DOHH2 (cell line): ENCODE results near the gene AMIGO2.

Source experiments
- H3F3A ChIP-seq: fragments of 200-600 bp; sonication (generic), shearing (Covaris generic); 2 replicates; pipeline ENCODE4 v1.6.0; 2016; ENCODE audit warnings: antibody characterized with exemption, mild to moderate bottlenecking; ENCODE audit not compliant: control insufficient read depth, insufficient read depth
- H3K27ac ChIP-seq: fragments of 200-600 bp; sonication (generic); 2 replicates; pipeline ENCODE4 v1.5.1; 2014; ENCODE audit warnings: low read depth, mild to moderate bottlenecking, low read length, moderate library complexity
- H3K27me3 ChIP-seq: fragments of 200-600 bp; sonication (generic); 2 replicates; pipeline ENCODE4 v1.6.1; 2014; ENCODE audit warnings: mild to moderate bottlenecking, low read length, mixed read lengths; ENCODE audit not compliant: control insufficient read depth
- H3K36me3 ChIP-seq: fragments of 200-600 bp; sonication (generic); 2 replicates; pipeline ENCODE4 v1.6.1; 2014; ENCODE audit warnings: mild to moderate bottlenecking, low read length, moderate library complexity, mixed read lengths; ENCODE audit not compliant: control insufficient read depth
- H3K4me1 ChIP-seq: fragments of 200-600 bp; sonication (generic); 2 replicates; pipeline ENCODE4 v1.6.1; 2014; ENCODE audit warnings: mild to moderate bottlenecking, low read length, mixed read lengths; ENCODE audit not compliant: control insufficient read depth
- H3K4me2 ChIP-seq: fragments of 200-600 bp; sonication (generic); 2 replicates; pipeline ENCODE4 v1.6.0; 2014; ENCODE audit warnings: mild to moderate bottlenecking, low read length, moderate library complexity
- H3K4me3 ChIP-seq: fragments of 200-600 bp; sonication (generic); 2 replicates; pipeline ENCODE4 v1.5.1; 2014; ENCODE audit warnings: mild to moderate bottlenecking, low read length, mixed read lengths
- H3K79me2 ChIP-seq: fragments of 200-600 bp; sonication (generic); 2 replicates; pipeline ENCODE4 v1.6.1; 2014; ENCODE audit warnings: mild to moderate bottlenecking, low read length, mixed read lengths; ENCODE audit not compliant: control insufficient read depth
- H3K9me2 ChIP-seq: fragments of 200-600 bp; sonication (generic); replicated peaks from 2 replicates; pipeline ENCODE4 v1.6.1; 2014; ENCODE audit warnings: mild to moderate bottlenecking, low read length, mixed read lengths; ENCODE audit not compliant: control insufficient read depth
- H3K9me3 ChIP-seq: fragments of 200-600 bp; sonication (generic); 2 replicates; pipeline ENCODE4 v1.6.1; 2014; ENCODE audit warnings: antibody characterized with exemption, low read length, mixed read lengths; ENCODE audit not compliant: control insufficient read depth, insufficient read depth
- H4K20me1 ChIP-seq: fragments of 200-600 bp; sonication (generic); 2 replicates; pipeline ENCODE4 v1.6.0; 2014; ENCODE audit warnings: low read depth, mild to moderate bottlenecking, antibody characterized with exemption, low read length, moderate library complexity; ENCODE audit not compliant: control insufficient read depth, insufficient read depth
- EZH2phosphoT487 ChIP-seq: fragments of 200-600 bp; sonication (generic); IDR thresholded peaks from 2 replicates; pipeline ENCODE4 v1.6.1; 2017; ENCODE audit warnings: borderline replicate concordance, mild to moderate bottlenecking, antibody characterized with exemption, low read length, moderate library complexity, mixed read lengths
- TF ChIP-seq, protein P1 (sequence below): fragments of 200-600 bp; sonication (generic); IDR thresholded peaks from one replicate; pipeline ENCODE4 v1.5.1; 2014; ENCODE audit warnings: antibody characterized with exemption, mild to moderate bottlenecking, low read depth, low read length; ENCODE audit not compliant: poor library complexity, severe bottlenecking

Gene AMIGO2

DNA sequence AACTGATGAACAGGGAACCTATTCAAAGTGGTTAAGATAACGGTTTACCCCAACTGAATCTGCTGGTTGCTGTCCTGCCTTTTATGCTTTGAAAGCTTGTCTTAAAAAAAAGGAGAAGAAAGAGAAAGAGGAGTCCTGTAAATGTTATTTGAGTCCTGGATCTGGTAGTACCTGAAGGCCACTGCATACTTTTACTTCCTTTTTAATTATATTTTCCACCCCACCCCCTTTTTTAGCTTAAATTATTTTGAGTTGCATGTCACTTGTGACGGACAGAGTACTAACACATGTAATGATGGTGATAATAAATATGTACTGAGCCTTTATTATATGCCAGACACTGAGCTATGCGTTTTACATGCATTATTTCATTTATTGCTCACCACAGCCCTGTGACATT lies 2.5 kb upstream of the AMIGO2 start:
- Histone ChIP-seq H3F3A (peaks cover 9% of the 10 kb centered on the region; the same call in 1 of the 2 replicates), H3K4me1 (peaks cover 38% of the 10 kb centered on the region), H3K27ac (no peak overlapping the region)

DNA sequence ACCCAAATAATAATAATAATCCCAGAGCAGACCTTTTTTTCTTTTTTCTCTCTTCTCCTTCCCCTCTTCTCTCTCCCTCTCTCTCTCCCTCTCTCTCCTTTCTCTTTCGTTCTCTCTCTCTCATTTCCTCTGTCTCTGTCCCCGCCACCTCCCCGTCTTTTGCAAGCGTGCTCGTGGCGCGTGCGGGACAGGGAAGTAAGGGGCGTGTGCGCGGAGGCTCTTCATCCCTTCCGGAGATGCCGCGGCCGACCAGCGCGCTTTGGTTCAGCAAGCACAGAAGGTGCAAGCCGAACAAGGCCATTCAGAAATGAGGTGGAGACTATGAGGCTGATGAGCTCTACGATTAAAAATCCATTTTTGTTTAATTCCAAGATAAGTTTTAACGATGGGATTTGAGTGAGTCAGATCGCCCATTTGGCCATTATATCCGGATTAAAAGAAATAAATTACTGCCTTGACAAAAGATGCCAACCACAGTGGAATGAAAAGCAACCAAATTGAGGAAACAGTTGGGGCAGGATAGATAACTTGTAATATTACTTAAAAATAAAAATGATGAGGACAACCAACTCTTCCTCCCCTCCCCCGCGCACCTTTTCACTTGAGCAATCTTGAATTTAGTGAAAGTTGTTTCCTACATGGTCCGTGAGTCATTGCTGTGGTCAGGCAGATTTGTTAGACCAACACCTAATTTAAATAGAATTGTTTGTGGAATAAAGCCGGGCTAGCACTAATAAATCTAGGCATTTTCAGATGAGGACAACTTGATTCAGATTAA lies 1.2 kb upstream of the AMIGO2 start:
- Histone ChIP-seq H3F3A (peaks cover 9% of the 10 kb centered on the region; the same call in 1 of the 2 replicates), H3K27me3 (peaks cover 43% of the 10 kb centered on the region), H4K20me1 (no peaks in the 10 kb centered on the region), H3K9me3 (no peaks in the 10 kb centered on the region), H3K27ac (no peak overlapping the region), H3K79me2 (no peaks in the 10 kb centered on the region), H3K4me1 (peaks cover 36% of the 10 kb centered on the region), H3K9me2 (no peaks in the 10 kb centered on the region), H3K4me3 (peak overlapping the region; percentile 77), H3K4me2 (peak overlapping the region; percentile 90), H3K36me3 (no peaks in the 10 kb centered on the region)
- no peak for TF ChIP-seq EZH2phosphoT487
- TF ChIP-seq, protein P1, sequence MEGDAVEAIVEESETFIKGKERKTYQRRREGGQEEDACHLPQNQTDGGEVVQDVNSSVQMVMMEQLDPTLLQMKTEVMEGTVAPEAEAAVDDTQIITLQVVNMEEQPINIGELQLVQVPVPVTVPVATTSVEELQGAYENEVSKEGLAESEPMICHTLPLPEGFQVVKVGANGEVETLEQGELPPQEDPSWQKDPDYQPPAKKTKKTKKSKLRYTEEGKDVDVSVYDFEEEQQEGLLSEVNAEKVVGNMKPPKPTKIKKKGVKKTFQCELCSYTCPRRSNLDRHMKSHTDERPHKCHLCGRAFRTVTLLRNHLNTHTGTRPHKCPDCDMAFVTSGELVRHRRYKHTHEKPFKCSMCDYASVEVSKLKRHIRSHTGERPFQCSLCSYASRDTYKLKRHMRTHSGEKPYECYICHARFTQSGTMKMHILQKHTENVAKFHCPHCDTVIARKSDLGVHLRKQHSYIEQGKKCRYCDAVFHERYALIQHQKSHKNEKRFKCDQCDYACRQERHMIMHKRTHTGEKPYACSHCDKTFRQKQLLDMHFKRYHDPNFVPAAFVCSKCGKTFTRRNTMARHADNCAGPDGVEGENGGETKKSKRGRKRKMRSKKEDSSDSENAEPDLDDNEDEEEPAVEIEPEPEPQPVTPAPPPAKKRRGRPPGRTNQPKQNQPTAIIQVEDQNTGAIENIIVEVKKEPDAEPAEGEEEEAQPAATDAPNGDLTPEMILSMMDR, result no peak

More for the DNA sequence above, 2.5 kb upstream of the AMIGO2 start:
- H4K20me1 ChIP-seq, result no peaks in the 10 kb centered on the region
- no peak overlapping the region for H3K4me2 ChIP-seq
- no peaks in the 10 kb centered on the region for H3K79me2 ChIP-seq
- TF ChIP-seq, protein P1, result no peak
- no peak for TF ChIP-seq EZH2phosphoT487
- no peaks in the 10 kb centered on the region for H3K9me3 ChIP-seq
- H3K9me2 ChIP-seq, result no peaks in the 10 kb centered on the region
- H3K4me3 ChIP-seq, result no peak overlapping the region
- H3K36me3 ChIP-seq, result no peaks in the 10 kb centered on the region
- H3K27me3 ChIP-seq, result peaks cover 44% of the 10 kb centered on the region

DNA sequence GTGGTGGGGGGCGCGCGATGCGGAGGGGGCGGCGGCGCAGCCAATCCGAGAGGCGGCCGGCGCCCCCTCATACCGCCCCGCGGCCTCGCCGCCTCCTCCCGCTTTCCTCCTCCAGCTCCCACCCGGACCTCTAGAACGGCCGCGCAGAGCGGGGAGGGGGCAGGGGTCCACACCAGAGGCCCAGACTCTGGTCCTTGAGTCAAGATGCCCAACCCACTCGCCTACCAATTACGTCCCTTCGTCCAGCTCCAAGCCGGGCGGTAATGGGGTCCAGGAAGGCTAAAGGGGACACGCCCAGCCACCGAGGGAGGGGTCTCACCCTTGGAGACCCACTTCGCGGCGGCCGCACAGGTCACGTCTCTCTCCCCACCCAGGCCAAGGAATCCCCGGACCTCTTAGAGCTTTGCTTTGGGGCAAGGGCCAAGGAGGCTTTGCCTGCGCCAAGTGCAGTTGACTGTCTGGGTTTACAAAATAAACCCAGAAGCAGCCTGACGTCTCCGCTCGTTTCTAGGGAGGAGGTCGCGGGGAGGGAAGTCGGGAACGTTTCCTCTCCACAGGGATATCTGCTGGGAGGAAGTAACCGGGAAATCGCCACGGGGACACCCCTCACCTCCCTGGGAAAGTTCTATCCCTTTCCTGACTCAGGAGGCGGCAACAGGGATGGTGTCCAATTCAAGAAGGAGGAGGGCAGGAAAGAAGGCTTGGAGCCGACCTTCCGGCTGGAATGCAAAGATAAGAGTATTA lies 394 bp upstream of the AMIGO2 start:
- H3K9me3 ChIP-seq, result no peaks in the 10 kb centered on the region
- TF ChIP-seq, protein P1, result no peak
- no peak for TF ChIP-seq EZH2phosphoT487
- H3K27me3 ChIP-seq, result peaks cover 42% of the 10 kb centered on the region
- H3K9me2 ChIP-seq, result no peaks in the 10 kb centered on the region
- H3K4me2 ChIP-seq, result peak overlapping the region; percentile 90
- H3K36me3 ChIP-seq, result no peaks in the 10 kb centered on the region
- H4K20me1 ChIP-seq, result no peaks in the 10 kb centered on the region
- peaks cover 32% of the 10 kb centered on the region for H3K4me1 ChIP-seq
- no peak overlapping the region for H3K27ac ChIP-seq
- peaks cover 9% of the 10 kb centered on the region; the same call in 1 of the 2 replicates for H3F3A ChIP-seq
- H3K79me2 ChIP-seq, result no peaks in the 10 kb centered on the region
- H3K4me3 ChIP-seq, result peak overlapping the region; percentile 77
